Measurements from ENCODE around the gene RAG2. TPM values are rescaled to one million over a fixed set of nuclear protein-coding genes. Genes with fewer than 3 reads are reported as not detected.

The RAG2 gene
- total and polyA plus RNA-seq, 8 donors: 0.37 to 17.9 TPM; not detected in 6

GRCh38 chr11:36574486-36574885 is 23.6 kb downstream of the RAG2 start:
- Histone ChIP-seq H3K9me3 (no peaks in the 10 kb centered on the region), H3K36me3 (peaks cover 0 to 8% (median 0%) of the 10 kb centered on the region in 4 donors), H3K27ac (no peak overlapping the region), H3K27me3 (no peaks in the 10 kb centered on the region), H3K4me1 (no peaks in the 10 kb centered on the region), H3K4me3 (no peak overlapping the region)
- WGBS, 5 donors: 87 to 89% (median 87%) methylated on average over 8 of the region's 8 CpGs
- no peak for DNase-seq
- intact Hi-C loops (cut with DNase I; ENCODE audit: low total_unique reads): no loop called here
- TF ChIP-seq EP300 (IDR thresholded peaks at IDR 0.05) (no peak), POLR2AphosphoS5 (IDR thresholded peaks at IDR 0.05) (no peak), CTCF (IDR thresholded peaks at IDR 0.05) (no peak), POLR2A (IDR thresholded peaks at IDR 0.05) (no peak)

GRCh38 chr11:36569095-36569494 is 28.9 kb downstream of the RAG2 start:
- Histone ChIP-seq H3K4me1 (peaks cover 0 to 9% (median 3%) of the 10 kb centered on the region in 4 donors), H3K36me3 (peaks cover 0 to under 1% (median 0%) of the 10 kb centered on the region in 4 donors), H3K9me3 (no peaks in the 10 kb centered on the region), H3K27me3 (no peaks in the 10 kb centered on the region), H3K27ac (no peak overlapping the region), H3K4me3 (no peak overlapping the region)
- DNase-seq: no peak
- TF ChIP-seq POLR2A (IDR thresholded peaks at IDR 0.05) (no peak), CTCF (IDR thresholded peaks at IDR 0.05) (no peak), EP300 (IDR thresholded peaks at IDR 0.05) (no peak), POLR2AphosphoS5 (IDR thresholded peaks at IDR 0.05) (no peak)
- intact Hi-C loops (cut with DNase I; ENCODE audit: low total_unique reads): loop anchor here (5.0 to 10.0 kb wide), 2 partner anchors 56 to 103 kb away; no protein-coding TSS in a partner anchor
- 72 to 88% (median 82%) methylated on average over 4 of the region's 4 CpGs for WGBS, 5 donors

- H3K27ac ChIP-seq: no peak within 1 kb of the TSS
- H3K4me3 ChIP-seq: no peak within 1 kb of the TSS
- 71 to 100% (median 88%) methylated on average over 1 of the region's 1 CpG for WGBS, 5 donors
- TF ChIP-seq POLR2AphosphoS5 (IDR thresholded peaks at IDR 0.05) (no peak), POLR2A (IDR thresholded peaks at IDR 0.05) (no peak), CTCF (IDR thresholded peaks at IDR 0.05) (no peak), EP300 (IDR thresholded peaks at IDR 0.05) (no peak)
- no peak for DNase-seq
- intact Hi-C loops (cut with DNase I; ENCODE audit: low total_unique reads): loop anchor here (5.0 to 10.0 kb wide), 2 partner anchors 57 to 105 kb away; no protein-coding TSS in a partner anchor
- peaks cover 0 to 9% (median 3%) of the 10 kb centered on the region in 4 donors for H3K4me1 ChIP-seq
- H3K36me3 ChIP-seq: no peaks in the 10 kb centered on the region
- H3K27me3 ChIP-seq: no peaks in the 10 kb centered on the region
- no peaks in the 10 kb centered on the region for H3K9me3 ChIP-seq
Measured at GRCh38 chr11:36567694-36568093, 30.3 kb downstream of the RAG2 start, which contains the start of gene RAG1. RAG1 (plus strand) TSS chr11:36568007; CDS start chr11:36573305, 5,298 bp downstream.

GRCh38 chr11:36566407-36567053 is 31.5 kb downstream of the RAG2 start:
- Histone ChIP-seq H3K4me3 (no peak overlapping the region), H3K27me3 (no peaks in the 10 kb centered on the region), H3K36me3 (no peaks in the 10 kb centered on the region), H3K4me1 (peaks cover 0 to 9% (median 3%) of the 10 kb centered on the region in 4 donors), H3K9me3 (no peaks in the 10 kb centered on the region), H3K27ac (no peak overlapping the region)
- WGBS, 5 donors: 88 to 95% (median 92%) methylated on average over 4 of the region's 4 CpGs
- TF ChIP-seq CTCF (IDR thresholded peaks at IDR 0.05) (no peak), EP300 (IDR thresholded peaks at IDR 0.05) (no peak), POLR2A (IDR thresholded peaks at IDR 0.05) (no peak)
- no peak for DNase-seq
- intact Hi-C loops (cut with DNase I; ENCODE audit: low total_unique reads): loop anchor here (5.0 to 10.0 kb wide), 2 partner anchors 58 to 106 kb away; no protein-coding TSS in a partner anchor

Measured in stomach (tissue), 9 donors.